ENCODE measurements around the gene NTSR1. TPM values are rescaled to one million over a fixed set of nuclear protein-coding genes. Genes with fewer than 3 reads are reported as not detected.

NTSR1 gene
- total and polyA plus RNA-seq, 4 donors = 0.03 to 0.33 (median 0.08) TPM; not detected in 1

DNA sequence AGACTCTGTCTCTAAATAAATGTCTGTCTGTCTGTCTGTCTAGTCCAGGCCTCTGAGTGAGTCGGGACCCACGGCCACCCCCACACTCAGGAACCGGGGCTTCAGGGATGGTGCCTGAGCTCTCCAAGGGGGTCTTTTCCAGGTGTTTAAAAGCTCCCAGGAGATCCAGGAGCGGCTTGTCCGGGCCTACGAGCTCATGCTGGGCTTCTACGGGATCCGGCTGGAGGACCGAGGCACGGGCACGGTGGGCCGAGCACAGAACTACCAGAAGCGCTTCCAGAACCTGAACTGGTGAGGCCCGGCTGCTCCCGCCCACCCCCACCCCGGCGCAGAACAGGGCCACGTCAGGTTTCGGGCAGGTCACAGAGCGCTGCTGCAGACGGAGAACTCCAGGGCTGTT lies 102.7 kb downstream of the NTSR1 start:
- Histone ChIP-seq H3K27ac (ENCODE audit: low read depth in 1 of 2, low read length in 2 of 2) (no peak overlapping the region), H3K27me3 (ENCODE audit: control insufficient read depth in 4 of 4, insufficient read depth in 4 of 4, low read length in 3 of 4) (no peaks in the 10 kb centered on the region), H3K4me1 (ENCODE audit: control insufficient read depth in 4 of 4, insufficient read depth in 4 of 4, low read length in 3 of 4) (peaks cover 15 to 25% (median 20%) of the 10 kb centered on the region in 4 donors), H3K9ac (ENCODE audit: low read depth in 1 of 2, low read length in 2 of 2) (no peak overlapping the region), H3K9me3 (ENCODE audit: control insufficient read depth in 4 of 4, low read length in 3 of 4) (no peaks in the 10 kb centered on the region), H3K36me3 (ENCODE audit: control insufficient read depth in 4 of 4, insufficient read depth in 3 of 4, low read depth in 1 of 4, low read length in 3 of 4) (peaks cover 31 to 55% (median 37%) of the 10 kb centered on the region in 4 donors), H3K4me3 (ENCODE audit: low read depth in 1 of 3, low read length in 3 of 3) (no peak overlapping the region)
- TF ChIP-seq YY1 (IDR thresholded peaks at IDR 0.05) (no peak), HNF4A (conservative IDR thresholded peaks at IDR 0.05) (no peak), GABPA (IDR thresholded peaks at IDR 0.05 in 1 of 2, conservative IDR thresholded peaks at IDR 0.05 in 1 of 2) (no peak), SP1 (IDR thresholded peaks at IDR 0.05) (no peak), RXRA (IDR thresholded peaks at IDR 0.05) (no peak), FOXA1 (IDR thresholded peaks at IDR 0.05) (no peak), JUND (IDR thresholded peaks at IDR 0.05) (no peak), NR2F2 (IDR thresholded peaks at IDR 0.05) (no peak), EGR1 (IDR thresholded peaks at IDR 0.05; ENCODE audit: low read depth in 2 of 2) (no peak), TAF1 (conservative IDR thresholded peaks at IDR 0.05) (no peak), FOXA2 (IDR thresholded peaks at IDR 0.05) (no peak), RAD21 (IDR thresholded peaks at IDR 0.05) (no peak), HNF4G (IDR thresholded peaks at IDR 0.05) (no peak)
- TF ChIP-seq, protein P1, sequence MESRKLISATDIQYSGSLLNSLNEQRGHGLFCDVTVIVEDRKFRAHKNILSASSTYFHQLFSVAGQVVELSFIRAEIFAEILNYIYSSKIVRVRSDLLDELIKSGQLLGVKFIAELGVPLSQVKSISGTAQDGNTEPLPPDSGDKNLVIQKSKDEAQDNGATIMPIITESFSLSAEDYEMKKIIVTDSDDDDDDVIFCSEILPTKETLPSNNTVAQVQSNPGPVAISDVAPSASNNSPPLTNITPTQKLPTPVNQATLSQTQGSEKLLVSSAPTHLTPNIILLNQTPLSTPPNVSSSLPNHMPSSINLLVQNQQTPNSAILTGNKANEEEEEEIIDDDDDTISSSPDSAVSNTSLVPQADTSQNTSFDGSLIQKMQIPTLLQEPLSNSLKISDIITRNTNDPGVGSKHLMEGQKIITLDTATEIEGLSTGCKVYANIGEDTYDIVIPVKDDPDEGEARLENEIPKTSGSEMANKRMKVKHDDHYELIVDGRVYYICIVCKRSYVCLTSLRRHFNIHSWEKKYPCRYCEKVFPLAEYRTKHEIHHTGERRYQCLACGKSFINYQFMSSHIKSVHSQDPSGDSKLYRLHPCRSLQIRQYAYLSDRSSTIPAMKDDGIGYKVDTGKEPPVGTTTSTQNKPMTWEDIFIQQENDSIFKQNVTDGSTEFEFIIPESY (IDR thresholded peaks at IDR 0.05) = no peak
- TF ChIP-seq, protein P2, sequence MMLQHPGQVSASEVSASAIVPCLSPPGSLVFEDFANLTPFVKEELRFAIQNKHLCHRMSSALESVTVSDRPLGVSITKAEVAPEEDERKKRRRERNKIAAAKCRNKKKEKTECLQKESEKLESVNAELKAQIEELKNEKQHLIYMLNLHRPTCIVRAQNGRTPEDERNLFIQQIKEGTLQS (IDR thresholded peaks at IDR 0.05) = no peak
- TF ChIP-seq, protein P3, sequence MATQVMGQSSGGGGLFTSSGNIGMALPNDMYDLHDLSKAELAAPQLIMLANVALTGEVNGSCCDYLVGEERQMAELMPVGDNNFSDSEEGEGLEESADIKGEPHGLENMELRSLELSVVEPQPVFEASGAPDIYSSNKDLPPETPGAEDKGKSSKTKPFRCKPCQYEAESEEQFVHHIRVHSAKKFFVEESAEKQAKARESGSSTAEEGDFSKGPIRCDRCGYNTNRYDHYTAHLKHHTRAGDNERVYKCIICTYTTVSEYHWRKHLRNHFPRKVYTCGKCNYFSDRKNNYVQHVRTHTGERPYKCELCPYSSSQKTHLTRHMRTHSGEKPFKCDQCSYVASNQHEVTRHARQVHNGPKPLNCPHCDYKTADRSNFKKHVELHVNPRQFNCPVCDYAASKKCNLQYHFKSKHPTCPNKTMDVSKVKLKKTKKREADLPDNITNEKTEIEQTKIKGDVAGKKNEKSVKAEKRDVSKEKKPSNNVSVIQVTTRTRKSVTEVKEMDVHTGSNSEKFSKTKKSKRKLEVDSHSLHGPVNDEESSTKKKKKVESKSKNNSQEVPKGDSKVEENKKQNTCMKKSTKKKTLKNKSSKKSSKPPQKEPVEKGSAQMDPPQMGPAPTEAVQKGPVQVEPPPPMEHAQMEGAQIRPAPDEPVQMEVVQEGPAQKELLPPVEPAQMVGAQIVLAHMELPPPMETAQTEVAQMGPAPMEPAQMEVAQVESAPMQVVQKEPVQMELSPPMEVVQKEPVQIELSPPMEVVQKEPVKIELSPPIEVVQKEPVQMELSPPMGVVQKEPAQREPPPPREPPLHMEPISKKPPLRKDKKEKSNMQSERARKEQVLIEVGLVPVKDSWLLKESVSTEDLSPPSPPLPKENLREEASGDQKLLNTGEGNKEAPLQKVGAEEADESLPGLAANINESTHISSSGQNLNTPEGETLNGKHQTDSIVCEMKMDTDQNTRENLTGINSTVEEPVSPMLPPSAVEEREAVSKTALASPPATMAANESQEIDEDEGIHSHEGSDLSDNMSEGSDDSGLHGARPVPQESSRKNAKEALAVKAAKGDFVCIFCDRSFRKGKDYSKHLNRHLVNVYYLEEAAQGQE (IDR thresholded peaks at IDR 0.05) = no peak
- TF ChIP-seq, protein P4, sequence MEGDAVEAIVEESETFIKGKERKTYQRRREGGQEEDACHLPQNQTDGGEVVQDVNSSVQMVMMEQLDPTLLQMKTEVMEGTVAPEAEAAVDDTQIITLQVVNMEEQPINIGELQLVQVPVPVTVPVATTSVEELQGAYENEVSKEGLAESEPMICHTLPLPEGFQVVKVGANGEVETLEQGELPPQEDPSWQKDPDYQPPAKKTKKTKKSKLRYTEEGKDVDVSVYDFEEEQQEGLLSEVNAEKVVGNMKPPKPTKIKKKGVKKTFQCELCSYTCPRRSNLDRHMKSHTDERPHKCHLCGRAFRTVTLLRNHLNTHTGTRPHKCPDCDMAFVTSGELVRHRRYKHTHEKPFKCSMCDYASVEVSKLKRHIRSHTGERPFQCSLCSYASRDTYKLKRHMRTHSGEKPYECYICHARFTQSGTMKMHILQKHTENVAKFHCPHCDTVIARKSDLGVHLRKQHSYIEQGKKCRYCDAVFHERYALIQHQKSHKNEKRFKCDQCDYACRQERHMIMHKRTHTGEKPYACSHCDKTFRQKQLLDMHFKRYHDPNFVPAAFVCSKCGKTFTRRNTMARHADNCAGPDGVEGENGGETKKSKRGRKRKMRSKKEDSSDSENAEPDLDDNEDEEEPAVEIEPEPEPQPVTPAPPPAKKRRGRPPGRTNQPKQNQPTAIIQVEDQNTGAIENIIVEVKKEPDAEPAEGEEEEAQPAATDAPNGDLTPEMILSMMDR (IDR thresholded peaks at IDR 0.05; ENCODE audit: low read depth, low read length, missing input control) = no peak
- WGBS = 96% methylated on average over 21 of the region's 21 CpGs
- no peak for DNase-seq (ENCODE audit: low spot score)

DNA sequence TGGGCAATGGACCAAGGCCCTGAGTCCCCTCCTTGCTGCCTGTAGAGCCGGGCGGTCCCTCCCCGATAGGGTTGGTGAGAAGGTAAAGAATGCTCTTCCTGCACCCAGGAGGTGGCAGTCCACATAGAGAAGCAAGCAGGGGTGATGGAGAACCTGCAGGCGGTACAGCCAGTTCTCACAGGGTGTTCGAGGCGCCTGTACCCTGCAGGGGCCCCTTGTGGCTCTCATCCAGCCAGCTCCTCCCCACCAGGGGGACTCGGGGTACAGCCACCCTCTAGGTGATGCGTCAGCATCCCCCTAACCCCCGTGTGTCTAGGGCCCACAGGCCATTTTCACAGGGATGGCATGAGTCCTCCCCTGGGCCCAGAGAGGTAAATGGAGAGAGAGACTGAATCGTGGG lies 103.1 kb downstream of the NTSR1 start:
- Histone ChIP-seq H3K9me3 (ENCODE audit: control insufficient read depth in 4 of 4, low read length in 3 of 4) (no peaks in the 10 kb centered on the region), H3K4me3 (ENCODE audit: low read depth in 1 of 3, low read length in 3 of 3) (no peak overlapping the region), H3K4me1 (ENCODE audit: control insufficient read depth in 4 of 4, insufficient read depth in 4 of 4, low read length in 3 of 4) (peaks cover 12 to 25% (median 16%) of the 10 kb centered on the region in 4 donors), H3K27ac (ENCODE audit: low read depth in 1 of 2, low read length in 2 of 2) (no peak overlapping the region), H3K9ac (ENCODE audit: low read depth in 1 of 2, low read length in 2 of 2) (no peak overlapping the region), H3K36me3 (ENCODE audit: control insufficient read depth in 4 of 4, insufficient read depth in 3 of 4, low read depth in 1 of 4, low read length in 3 of 4) (peaks cover 31 to 55% (median 37%) of the 10 kb centered on the region in 4 donors), H3K27me3 (ENCODE audit: control insufficient read depth in 4 of 4, insufficient read depth in 4 of 4, low read length in 3 of 4) (no peaks in the 10 kb centered on the region)
- 94% methylated on average over 10 of the region's 10 CpGs for WGBS
- TF ChIP-seq, protein P5, sequence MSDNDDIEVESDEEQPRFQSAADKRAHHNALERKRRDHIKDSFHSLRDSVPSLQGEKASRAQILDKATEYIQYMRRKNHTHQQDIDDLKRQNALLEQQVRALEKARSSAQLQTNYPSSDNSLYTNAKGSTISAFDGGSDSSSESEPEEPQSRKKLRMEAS (IDR thresholded peaks at IDR 0.05) = no peak
- TF ChIP-seq RXRA (IDR thresholded peaks at IDR 0.05) (no peak), FOXA1 (IDR thresholded peaks at IDR 0.05) (no peak)
- TF ChIP-seq, protein P3 (IDR thresholded peaks at IDR 0.05) = no peak
- DNase-seq (ENCODE audit: low spot score) = no peak
